NCI-H774 (cell line): ENCODE data around the gene AMOTL2.

Source experiments
- DNase-seq: peaks from one replicate; lab custom pipeline; 2025; lab: John Stamatoyannopoulos, UW

AMOTL2 gene

DNA sequence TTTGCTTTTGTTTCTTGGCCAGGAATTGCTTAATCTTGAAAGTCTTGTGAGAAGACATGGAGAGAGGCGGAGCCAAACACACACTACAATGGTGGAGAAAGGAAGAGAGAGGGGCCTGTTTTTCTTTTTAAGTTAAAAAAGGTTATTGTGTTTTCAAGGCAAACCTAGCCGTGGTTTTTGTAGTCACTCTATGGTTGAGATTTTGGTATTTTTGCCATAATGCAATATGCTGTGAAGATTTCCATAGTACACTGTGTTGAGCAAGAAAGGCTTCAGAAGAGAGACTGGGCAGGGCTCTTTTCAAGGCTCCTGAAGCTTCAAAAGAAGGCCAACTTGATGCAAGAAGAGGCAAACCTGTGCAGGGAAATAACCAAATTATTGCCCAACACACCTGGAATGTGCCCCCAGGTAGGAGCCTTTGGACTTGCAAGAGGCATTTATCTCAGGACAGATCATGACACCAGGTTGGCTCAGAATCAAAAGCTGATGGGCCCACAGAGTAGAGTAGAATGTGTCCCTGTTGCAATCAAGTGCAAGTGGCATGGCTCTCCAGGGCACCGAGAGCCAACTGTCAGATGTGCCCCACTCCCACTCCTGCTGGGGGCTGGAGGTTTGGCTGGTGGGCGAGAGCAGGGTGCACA, 22.1 kb downstream of the AMOTL2 start:
- no peak for DNase-seq

GRCh38 chr3:134351427-134351826, 22.8 kb downstream of the AMOTL2 start:
- no peak for DNase-seq

- DNase-seq: no peak
Measured at GRCh38 chr3:134350861-134351311, 23.4 kb downstream of the AMOTL2 start.

- DNase-seq: no peak
Measured at GRCh38 chr3:134350266-134350665, 24.0 kb downstream of the AMOTL2 start.

GRCh38 chr3:134348524-134348923, 25.7 kb downstream of the AMOTL2 start:
- DNase-seq: no peak

- no peak for DNase-seq
Measured at GRCh38 chr3:134347551-134347950, 26.7 kb downstream of the AMOTL2 start.

GRCh38 chr3:134346744-134347143, 27.5 kb downstream of the AMOTL2 start:
- no peak for DNase-seq

DNA sequence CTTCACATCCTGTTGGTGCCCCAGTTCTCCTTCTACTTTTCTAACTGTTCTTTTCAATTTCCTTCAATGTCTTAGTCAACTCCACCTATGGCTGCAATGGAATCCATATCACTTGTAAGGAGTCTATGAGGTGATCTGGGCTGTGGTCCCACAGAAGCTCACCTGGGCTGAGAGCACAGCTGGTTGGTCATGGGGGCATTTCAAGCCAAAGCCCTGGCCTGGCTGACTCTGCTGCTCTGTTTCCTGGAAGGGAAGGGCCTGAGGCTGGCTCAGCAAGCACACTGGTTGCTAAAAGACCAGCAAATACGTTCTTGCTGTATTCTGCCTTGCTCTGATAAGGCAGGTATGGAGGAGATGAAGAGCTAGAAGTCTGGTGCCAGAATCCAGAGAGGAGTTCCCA, 29.0 kb downstream of the AMOTL2 start:
- no peak for DNase-seq

- no peak for DNase-seq
Measured at GRCh38 chr3:134344560-134344959, 29.7 kb downstream of the AMOTL2 start.

- DNase-seq: no peak
Measured at GRCh38 chr3:134342259-134342658, 32.0 kb downstream of the AMOTL2 start.

DNA sequence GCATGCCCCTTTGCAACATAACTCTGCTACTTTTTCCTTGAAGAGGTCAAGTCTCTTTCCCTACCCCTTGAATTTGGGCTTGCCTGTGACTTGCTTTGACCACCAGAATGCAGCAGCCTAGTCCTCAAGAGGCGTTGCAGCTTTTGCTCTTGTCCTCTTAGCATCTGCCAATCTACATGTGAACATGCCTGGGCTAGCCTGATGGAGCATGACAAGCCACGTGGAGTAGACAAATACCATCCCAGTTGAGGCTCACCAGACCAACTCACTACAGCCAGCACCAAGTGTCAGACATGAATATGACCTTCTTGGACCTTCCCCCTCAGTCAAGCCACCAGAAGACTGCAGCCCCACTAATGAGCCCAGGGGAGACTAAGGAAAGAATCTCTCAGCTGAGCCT, 32.9 kb downstream of the AMOTL2 start:
- DNase-seq: no peak

GRCh38 chr3:134340982-134341365, 33.3 kb downstream of the AMOTL2 start:
- no peak for DNase-seq

- no peak for DNase-seq
Measured at GRCh38 chr3:134340362-134340981, 33.8 kb downstream of the AMOTL2 start.

DNA sequence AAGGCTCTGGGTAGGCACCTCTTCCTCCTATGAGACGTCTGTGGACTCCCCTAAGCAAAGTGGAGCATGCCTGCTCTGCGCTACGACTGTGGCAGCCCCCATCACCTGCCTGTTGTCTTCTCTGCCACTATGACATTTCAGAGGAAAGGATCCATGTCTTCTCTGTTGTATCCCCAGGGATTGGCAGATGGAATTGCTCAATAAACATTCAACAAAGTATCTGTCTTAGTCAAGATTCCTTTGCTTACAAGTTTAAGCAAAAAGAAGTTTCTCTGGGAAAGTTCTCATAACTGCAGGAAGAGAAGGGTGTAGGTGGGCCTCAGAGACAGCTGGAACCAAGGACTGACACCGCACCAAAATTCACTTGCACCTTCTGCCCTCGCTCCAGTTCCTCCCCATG, 34.3 kb downstream of the AMOTL2 start:
- DNase-seq: no peak

GRCh38 chr3:134339331-134339730, 34.9 kb downstream of the AMOTL2 start:
- no peak for DNase-seq

DNA sequence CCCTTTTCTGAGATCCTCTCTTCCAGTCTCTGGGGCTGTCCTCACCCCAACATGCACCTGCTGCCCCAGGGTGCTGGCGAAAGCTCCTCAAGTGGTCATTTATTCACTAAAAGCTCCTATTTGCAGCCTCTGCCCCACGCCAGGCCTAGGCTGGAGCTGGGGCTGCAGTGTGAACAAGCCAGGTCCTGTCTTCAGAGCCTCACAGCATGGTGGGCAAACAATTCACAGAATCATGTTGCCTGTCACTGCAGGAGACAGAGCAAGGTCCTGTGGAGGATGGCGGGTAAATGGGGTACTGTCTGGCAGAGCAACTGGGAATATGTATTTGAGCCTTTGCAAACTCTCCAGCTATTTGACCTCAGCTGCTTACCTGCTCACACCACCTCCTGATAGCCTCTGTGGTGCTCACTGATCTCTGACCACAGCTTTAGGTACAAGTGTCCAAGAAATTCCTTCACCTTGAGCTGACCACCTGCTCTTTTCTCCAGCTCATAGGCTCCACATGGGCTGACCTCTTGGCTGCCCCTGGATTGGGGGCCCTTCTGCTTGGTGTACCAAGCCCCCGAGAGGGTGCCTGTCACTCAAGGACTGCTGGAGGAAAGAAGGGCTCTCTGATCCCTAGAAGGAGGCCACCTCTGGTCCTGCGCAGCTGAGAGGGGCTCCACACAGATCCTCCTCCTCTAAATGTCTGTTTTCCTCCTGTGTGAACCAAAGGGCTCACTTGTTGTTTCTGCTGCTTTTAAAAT, 35.6 kb downstream of the AMOTL2 start:
- no peak for DNase-seq

DNA sequence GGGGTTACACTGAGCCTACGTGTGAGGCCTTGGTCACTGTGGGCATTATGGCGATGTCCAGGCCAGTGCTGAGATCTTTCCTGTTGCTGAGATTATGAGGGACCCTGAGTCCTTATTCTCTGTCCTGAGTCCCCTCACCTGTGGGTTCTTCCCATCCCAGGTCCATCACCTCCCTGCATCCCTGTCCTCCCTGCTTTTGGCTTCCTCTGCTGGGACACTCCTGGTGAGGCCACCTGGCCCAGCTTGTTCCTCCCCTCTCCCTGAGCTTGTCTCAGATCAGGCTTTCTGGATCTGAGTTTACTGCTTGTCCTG, 36.1 kb downstream of the AMOTL2 start:
- DNase-seq: no peak

GRCh38 chr3:134337511-134338200, 36.6 kb downstream of the AMOTL2 start:
- no peak for DNase-seq

- DNase-seq: no peak
Measured at GRCh38 chr3:134337071-134337482, 37.2 kb downstream of the AMOTL2 start.

- DNase-seq: no peak
Measured at GRCh38 chr3:134336587-134336986, 37.7 kb downstream of the AMOTL2 start.

- DNase-seq: no peak
Measured at GRCh38 chr3:134334901-134335280, 39.4 kb downstream of the AMOTL2 start.

- DNase-seq: no peak
Measured at GRCh38 chr3:134334231-134334900, 39.9 kb downstream of the AMOTL2 start.
